Skeletal muscle tissue (tissue), 4 donors: ENCODE measurements around the gene PITPNM2. TPM values are rescaled to one million over a fixed set of nuclear protein-coding genes. Genes with fewer than 3 reads are reported as not detected.
A peak's percentile ranks its signal among the peaks of the same experiment; 100 is the strongest.
"Not testable (repeated sequence)": the region's sequence is repeated elsewhere in the genome, so short reads cannot be mapped to it uniquely, and the experiment has no call there.

ENCODE experiments used
- H3K27ac ChIP-seq: one replicate; pipeline ENCODE4 v1.7.0; 2013; ENCODE audit warnings: mild to moderate bottlenecking, low read depth, low read length, inconsistent platforms
- H3K27me3 ChIP-seq, 3 donors: one replicate each; pipeline ENCODE4 v1.7.0; 2013; ENCODE audit warnings: low read length in 3 of 3; ENCODE audit not compliant: control insufficient read depth in 3 of 3, insufficient read depth in 3 of 3
- H3K36me3 ChIP-seq, 3 donors: one replicate each; pipeline ENCODE4 v1.7.0; 2013; ENCODE audit warnings: low read length in 3 of 3; ENCODE audit not compliant: control insufficient read depth in 3 of 3, insufficient read depth in 3 of 3
- H3K4me1 ChIP-seq, 3 donors: one replicate each; pipeline ENCODE4 v1.7.0; 2013; ENCODE audit warnings: low read length in 3 of 3, mild to moderate bottlenecking in 3 of 3; ENCODE audit not compliant: control insufficient read depth in 3 of 3, insufficient read depth in 3 of 3
- H3K4me3 ChIP-seq, 3 donors: one replicate each; pipeline ENCODE4 v1.7.0; 2013; ENCODE audit warnings: low read length in 3 of 3
- H3K9ac ChIP-seq, 3 donors: one replicate each; pipeline ENCODE4 v1.7.0; 2013; ENCODE audit warnings: low read length in 3 of 3, mild to moderate bottlenecking in 3 of 3, moderate library complexity in 2 of 3, low read depth in 1 of 3
- H3K9me3 ChIP-seq, 3 donors: one replicate each; pipeline ENCODE4 v1.7.0; 2013; ENCODE audit warnings: low read length in 3 of 3; ENCODE audit not compliant: control insufficient read depth in 3 of 3
- total RNA-seq: library from RNA; depleted of rRNA; stranded (reverse); fragments of >200 nt; gene quantifications from one replicate; pipeline ENCODE4 v1.2.3, GENCODE V29; 2014
- donor health status: Osteomylitis.

Gene PITPNM2
- total RNA-seq, 1 donor from 2014 or later, result 3.1 TPM

- Histone ChIP-seq H3K27me3 (no peaks in the 10 kb centered on the region), H3K9me3 (no peaks in the 10 kb centered on the region), H3K36me3 (no peaks in the 10 kb centered on the region), H3K9ac (no peak overlapping the region), H3K4me1 (peaks cover 54 to 71% (median 60%) of the 10 kb centered on the region in 3 donors), H3K4me3 (no peak overlapping the region), H3K27ac (no peak overlapping the region)
Measured at GRCh38 chr12:123111498-123112165, 39.3 kb downstream of the PITPNM2 start.

DNA sequence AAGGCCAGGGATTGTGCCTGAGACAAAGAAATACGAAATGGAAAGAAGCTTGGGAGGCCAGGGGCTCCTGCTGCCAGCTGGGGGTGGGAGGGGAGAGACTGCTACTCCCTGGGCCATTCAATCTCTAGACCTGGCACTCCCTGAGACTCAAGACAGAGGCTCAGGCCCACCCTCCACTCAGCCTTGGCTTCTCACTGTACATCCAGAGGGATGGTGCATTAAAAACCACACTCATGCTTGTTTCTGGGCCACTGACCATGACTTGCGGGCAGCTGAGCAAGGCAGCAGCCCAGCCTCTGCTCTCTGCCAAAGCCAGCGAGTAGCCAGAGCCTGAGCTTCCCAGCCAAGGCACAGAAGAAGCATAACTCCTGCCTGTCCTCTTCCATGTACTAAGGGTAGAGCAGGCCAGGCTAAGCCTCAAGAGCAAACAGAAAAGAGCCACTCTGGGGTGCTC is 41.5 kb downstream of the PITPNM2 start:
- Histone ChIP-seq H3K36me3 (no peaks in the 10 kb centered on the region), H3K27me3 (no peaks in the 10 kb centered on the region), H3K4me1 (peaks cover 38 to 55% (median 52%) of the 10 kb centered on the region in 3 donors), H3K9me3 (no peaks in the 10 kb centered on the region), H3K4me3 (no peak overlapping the region), H3K9ac (peak overlapping the region; percentile 53 to 70 (median 65)), H3K27ac (peak overlapping the region; percentile 83)

- peaks cover 38 to 52% (median 51%) of the 10 kb centered on the region in 3 donors for H3K4me1 ChIP-seq
- H3K27ac ChIP-seq, result peak overlapping the region; percentile 83
Measured at GRCh38 chr12:123108682-123109066, 42.2 kb downstream of the PITPNM2 start.

GRCh38 chr12:123107926-123108681 is 42.8 kb downstream of the PITPNM2 start:
- Histone ChIP-seq H3K9ac (peak overlapping the region in 1 of 3 donors; percentile 70), H3K4me1 (peaks cover 38 to 51% (median 51%) of the 10 kb centered on the region in 3 donors), H3K36me3 (no peaks in the 10 kb centered on the region), H3K4me3 (peak overlapping the region in 1 of 3 donors; percentile 13), H3K27me3 (no peaks in the 10 kb centered on the region), H3K27ac (peak overlapping the region; percentile 83), H3K9me3 (no peaks in the 10 kb centered on the region)

More at GRCh38 chr12:123108682-123109066, 42.2 kb downstream of the PITPNM2 start:
- Histone ChIP-seq H3K9me3 (no peaks in the 10 kb centered on the region), H3K9ac (peak overlapping the region in 2 of 3 donors; percentile 25 to 70), H3K36me3 (no peaks in the 10 kb centered on the region), H3K27me3 (no peaks in the 10 kb centered on the region), H3K4me3 (peak overlapping the region in 1 of 3 donors; percentile 29)

DNA sequence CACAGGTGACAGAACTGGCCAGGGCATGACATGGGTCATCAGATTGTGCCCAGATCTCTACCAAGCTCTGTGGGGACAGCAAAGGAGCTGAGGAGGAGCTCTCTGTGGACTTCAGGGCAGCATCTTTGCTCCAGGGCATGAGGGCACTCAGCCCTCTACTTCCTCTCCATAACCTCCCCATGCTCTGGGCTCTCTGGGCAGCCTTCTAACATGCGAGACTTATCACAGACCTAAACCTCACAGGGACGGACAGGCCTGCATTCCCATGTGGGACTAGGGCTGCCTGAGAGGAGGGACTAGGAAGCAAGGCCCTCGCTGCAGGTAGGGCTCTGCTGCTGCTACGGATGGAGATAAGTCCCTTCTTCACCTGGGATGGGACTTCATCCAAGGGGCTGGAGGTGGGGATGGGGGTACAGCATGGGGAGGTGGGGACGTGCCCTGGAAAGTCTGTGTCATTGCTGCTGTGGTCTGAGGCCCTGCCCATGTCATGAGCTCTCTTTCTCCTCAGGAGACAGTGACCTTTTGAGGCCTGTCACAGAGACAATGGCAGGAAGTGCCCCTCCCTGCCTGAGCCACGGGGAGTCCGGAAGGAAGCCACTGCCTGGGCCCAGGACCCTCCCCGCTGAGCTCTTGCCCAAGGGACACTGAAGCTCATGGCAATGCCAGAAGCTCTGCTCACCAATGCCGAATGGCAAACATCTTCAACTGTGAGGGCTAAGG is 44.1 kb downstream of the PITPNM2 start:
- peaks cover 38 to 49% (median 49%) of the 10 kb centered on the region in 3 donors for H3K4me1 ChIP-seq

DNA sequence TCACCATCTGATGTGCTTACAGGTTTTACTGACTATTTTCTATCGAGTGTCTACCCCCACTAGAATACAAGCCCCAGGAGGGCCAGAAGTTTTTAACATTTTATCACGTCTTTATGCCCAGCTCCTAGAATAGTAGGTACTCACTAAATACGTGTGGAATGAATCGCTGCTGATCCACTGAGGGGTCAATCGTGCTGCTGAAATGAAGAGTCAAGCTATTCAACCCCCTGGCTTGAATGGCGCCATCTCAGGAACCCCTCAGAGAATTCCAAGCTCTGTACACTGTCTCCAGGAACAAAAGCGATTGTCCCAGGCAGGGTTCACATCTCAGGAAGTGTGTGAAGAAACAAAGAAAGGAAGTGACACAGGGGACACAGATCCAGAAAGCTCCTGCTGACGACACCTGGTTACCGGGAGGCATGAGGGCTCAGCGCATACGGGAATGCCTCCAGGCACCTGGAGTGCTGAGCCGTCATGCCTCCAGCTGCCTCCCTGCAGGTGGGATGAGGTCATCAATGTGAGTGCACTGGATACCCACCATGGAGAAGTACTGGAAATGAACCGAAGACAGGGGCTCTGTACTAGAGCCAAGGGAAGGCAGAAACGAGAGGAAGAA is 45.6 kb downstream of the PITPNM2 start:
- H3K27ac ChIP-seq, result peak overlapping the region; percentile 50
- H3K4me1 ChIP-seq, result peaks cover 38 to 51% (median 50%) of the 10 kb centered on the region in 3 donors
- no peaks in the 10 kb centered on the region for H3K36me3 ChIP-seq
- H3K9me3 ChIP-seq, result no peaks in the 10 kb centered on the region
- peak overlapping the region in 2 of 3 donors; percentile 27 to 50 for H3K9ac ChIP-seq
- no peaks in the 10 kb centered on the region for H3K27me3 ChIP-seq
- peak overlapping the region in 1 of 3 donors; percentile 41 for H3K4me3 ChIP-seq

More for the DNA sequence above, 44.1 kb downstream of the PITPNM2 start:
- Histone ChIP-seq H3K9ac (peak overlapping the region in 1 of 3 donors; percentile 57), H3K27me3 (no peaks in the 10 kb centered on the region), H3K4me3 (no peak overlapping the region), H3K27ac (peak overlapping the region; percentile 59), H3K9me3 (no peaks in the 10 kb centered on the region), H3K36me3 (no peaks in the 10 kb centered on the region)

- Histone ChIP-seq H3K9ac (peak overlapping the region in 2 of 3 donors; percentile 27 to 50), H3K4me3 (peak overlapping the region in 1 of 3 donors; percentile 41), H3K27me3 (no peaks in the 10 kb centered on the region), H3K36me3 (no peaks in the 10 kb centered on the region), H3K9me3 (no peaks in the 10 kb centered on the region), H3K4me1 (peaks cover 36 to 50% (median 48%) of the 10 kb centered on the region in 3 donors), H3K27ac (peak overlapping the region; percentile 50)
Measured at GRCh38 chr12:123104809-123105208, 46.1 kb downstream of the PITPNM2 start.

DNA sequence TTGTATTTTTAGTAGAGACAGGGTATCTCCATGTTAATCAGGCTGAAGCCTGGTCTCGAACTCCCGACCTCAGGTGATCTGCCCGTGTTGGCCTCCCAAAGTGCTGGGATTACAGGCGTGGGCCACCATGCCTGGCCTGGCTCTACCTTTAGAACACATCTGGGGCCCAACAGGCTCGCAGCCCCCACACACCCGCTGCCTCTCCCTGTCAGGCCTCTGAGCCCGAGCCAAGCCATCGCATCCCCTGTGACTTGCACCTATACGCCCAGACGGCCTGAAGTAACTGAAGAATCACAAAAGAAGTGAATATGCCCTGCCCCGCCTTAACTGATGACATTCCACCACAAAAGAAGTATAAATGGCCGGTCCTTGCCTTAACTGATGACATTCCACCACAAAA is 46.8 kb downstream of the PITPNM2 start:
- not testable (repeated sequence) for H3K27ac ChIP-seq, H3K27me3 ChIP-seq, H3K36me3 ChIP-seq, H3K4me3 ChIP-seq, H3K9ac ChIP-seq, H3K9me3 ChIP-seq
- peaks cover 29 to 49% (median 48%) of the 10 kb centered on the region in 3 donors for H3K4me1 ChIP-seq

DNA sequence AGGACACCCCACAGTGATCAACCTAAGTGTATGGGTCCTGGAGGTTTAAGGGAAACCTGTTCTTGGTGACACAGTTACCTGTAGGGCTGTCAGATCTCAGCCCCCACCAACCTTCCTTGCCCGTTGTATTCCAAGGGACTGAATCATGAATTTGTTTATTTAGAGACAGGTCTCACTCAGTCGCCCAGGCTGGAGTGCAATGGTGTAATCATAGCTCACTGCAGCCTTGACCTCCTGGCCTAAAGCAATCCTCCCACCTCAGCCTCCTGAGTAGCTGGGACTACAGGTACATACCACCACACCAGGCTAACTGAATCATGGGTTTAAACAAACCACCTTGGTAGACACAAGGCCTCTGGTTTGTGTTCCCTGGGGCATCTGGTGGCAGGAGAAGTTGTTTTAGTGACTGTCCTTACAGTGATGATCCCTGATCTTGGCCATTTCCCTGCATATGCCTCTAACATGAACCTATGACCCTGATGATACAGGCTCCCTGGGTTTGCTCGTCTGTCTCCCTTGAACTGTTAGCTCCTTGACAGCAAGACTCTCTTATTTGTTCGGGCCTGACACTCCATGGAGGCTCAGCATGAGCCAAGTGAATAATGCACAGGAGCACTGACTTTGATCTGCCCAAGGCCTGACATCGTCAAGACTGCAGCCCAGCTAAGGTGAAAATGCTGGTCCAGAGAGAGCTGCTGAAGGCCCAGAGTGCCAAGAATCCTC is 47.9 kb downstream of the PITPNM2 start:
- H3K4me3 ChIP-seq, result no peak overlapping the region
- no peak overlapping the region for H3K9ac ChIP-seq
- H3K4me1 ChIP-seq, result peaks cover 29 to 48% (median 48%) of the 10 kb centered on the region in 3 donors
- H3K9me3 ChIP-seq, result no peaks in the 10 kb centered on the region
- no peak overlapping the region for H3K27ac ChIP-seq
- no peaks in the 10 kb centered on the region for H3K27me3 ChIP-seq
- no peaks in the 10 kb centered on the region for H3K36me3 ChIP-seq
